NCI-H460 (cell line): Measurements from ENCODE around the gene SNIP1. TPM values are rescaled to one million over a fixed set of nuclear protein-coding genes. Genes with fewer than 3 reads are reported as not detected.
"Not testable (repeated sequence)": the region's sequence is repeated elsewhere in the genome, so short reads cannot be mapped to it uniquely, and the experiment has no call there.

Source experiments
- DNase-seq: peaks from one replicate; pipeline ENCODE4 v3.0.0-alpha.2; 2016; ENCODE audit warnings: low read depth; ENCODE audit errors: extremely low read depth
- total RNA-seq: library from RNA; depleted of rRNA; stranded (reverse); fragments of >200 nt; shearing (Covaris generic); gene quantifications from 2 replicates; pipeline ENCODE4 v1.2.3, GENCODE V29; 2014

SNIP1 gene
- total RNA-seq, 1 experiment from 2014 or later: 8.6 TPM

DNA sequence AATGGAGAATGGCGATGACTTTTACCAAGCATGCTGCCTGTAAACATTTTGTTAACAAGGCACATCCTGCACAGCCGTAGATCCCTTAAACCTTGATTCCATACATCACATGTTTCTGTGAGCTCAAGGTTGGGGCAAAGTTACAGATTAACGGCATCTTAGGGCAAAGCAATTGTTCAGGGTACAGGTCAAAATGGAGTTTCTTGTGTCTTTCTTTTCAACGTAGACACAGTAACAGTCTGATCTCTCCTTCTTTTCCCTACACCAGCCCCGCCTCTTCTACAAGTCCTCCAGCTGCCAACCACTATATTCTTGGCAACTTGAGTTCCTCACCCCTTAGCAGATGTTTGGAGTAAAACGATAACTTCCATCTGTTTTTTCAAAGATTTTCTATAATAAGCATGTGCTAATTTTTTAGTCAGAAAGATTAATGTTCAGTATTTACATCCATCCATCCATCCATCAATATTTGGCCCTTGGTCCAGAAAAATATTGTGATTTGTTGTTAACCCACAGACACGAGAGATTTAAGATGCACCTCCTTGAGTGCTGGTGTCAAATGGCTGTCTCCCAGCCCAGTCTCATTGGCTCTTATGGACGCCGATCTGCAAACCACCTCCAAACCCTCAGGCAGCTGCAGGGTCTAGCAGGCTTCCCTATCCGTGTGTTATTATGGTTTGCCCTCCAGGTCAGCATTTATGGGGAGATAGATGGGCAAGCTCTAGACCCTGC is 6.5 kb upstream of the SNIP1 start:
- no peak for DNase-seq

DNA sequence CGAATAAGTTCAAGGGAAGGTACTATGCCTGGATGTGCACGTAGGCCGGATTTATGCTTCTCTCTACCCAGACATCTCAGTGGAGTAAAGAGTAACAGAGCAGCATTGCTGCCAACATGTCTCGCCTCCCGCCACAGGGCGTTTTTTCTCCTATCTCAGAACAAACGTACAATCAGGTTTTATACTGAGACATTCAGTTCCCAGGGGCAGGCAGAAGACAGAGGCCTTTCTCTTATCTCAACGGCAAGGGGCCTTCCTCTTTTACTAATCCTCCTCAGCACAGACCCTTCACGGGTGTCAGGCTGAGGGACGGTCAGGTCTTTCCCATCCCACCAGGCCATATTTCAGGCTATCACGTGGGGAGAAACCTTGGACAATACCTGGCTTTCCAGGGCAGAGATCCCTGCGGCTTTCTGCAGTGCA is 5.9 kb upstream of the SNIP1 start:
- not testable (repeated sequence) for DNase-seq

DNA sequence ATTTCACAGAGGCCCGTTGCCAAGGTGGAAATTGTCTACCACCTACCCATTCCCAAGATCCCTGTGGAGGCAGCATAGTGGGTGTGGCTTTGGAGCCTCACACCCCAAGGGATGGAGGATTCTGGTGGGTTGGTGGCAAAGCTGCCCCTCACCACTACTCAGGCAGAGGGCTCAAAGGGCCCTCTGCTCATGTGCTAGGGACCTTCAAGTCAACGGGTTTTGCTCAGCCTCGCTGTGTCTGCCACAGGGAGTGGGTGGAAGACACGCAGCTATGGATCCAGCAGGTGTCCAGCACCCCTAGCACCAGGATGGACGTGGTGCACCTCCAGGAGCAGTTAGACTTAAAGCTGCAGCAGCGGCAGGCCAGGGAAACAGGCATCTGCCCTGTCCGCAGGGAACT is 5.0 kb upstream of the SNIP1 start:
- no peak for DNase-seq

DNA sequence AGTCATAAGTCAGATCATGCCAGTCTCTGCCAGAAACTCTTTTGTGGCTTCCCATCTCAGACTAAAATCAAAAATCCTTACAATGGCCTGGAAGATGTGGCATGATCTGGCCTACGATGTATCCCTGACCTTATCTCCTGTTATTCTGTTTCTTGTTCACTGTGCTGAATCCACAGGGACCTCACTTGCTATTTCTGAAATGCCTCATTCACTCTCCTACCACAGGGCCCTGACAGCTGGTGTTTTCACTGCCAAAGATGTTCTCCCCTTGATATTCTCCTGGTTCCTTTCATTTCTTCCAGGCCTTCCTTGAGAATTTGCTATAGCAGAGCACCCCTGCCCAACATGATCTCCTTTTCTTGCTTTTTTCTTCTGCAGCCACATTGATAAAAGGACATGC is 4.3 kb upstream of the SNIP1 start:
- no peak for DNase-seq

DNA sequence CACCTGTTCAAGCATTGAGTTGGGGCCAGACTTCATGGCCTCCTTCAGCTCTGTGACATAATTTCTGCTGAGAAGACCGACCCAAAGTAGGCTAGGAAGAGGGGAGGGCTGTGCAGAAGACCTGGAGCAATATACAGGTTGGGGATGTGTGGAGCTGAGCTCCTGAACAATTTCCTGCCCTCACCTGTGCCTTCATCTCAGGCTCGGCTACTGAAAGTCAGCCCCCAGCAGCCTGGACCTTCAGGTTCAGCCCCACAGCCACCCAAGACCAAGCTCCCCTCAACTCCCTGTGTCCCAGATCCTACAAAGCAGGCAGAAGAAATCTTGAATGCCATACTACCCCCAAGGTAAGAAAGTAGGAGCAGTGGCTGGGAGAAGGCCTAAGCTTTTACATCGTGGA is 3.3 kb upstream of the SNIP1 start:
- DNase-seq: no peak

DNA sequence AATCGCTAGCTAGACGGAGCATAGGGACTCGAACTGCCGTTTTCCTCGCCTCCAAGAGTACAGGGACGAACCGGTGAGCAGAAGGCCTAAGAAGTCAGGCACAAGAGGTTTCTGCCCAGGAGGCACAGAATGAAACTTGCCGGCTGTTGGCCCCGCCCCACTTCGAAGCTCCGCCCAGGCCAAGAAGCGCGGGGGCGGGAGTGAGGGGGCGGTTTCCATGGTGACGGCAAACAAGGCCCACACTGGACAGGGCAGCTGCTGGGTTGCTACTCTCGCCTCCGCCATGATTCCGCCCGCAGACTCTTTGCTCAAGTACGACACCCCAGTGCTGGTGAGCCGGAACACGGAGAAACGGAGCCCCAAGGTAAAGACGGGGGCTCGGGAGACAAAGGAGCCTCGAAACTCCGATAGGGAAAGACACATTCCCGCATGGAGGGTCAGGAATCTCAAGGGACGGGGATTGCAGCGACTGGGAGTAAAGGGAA is 2.7 kb upstream of the SNIP1 start, which contains the start of gene DNALI1:
Gene DNALI1, plus strand, starts transcription at position 229 of the 485 bp plus-strand sequence. Its CDS starts 55 bp downstream, at position 284.
- no peak for DNase-seq

DNA sequence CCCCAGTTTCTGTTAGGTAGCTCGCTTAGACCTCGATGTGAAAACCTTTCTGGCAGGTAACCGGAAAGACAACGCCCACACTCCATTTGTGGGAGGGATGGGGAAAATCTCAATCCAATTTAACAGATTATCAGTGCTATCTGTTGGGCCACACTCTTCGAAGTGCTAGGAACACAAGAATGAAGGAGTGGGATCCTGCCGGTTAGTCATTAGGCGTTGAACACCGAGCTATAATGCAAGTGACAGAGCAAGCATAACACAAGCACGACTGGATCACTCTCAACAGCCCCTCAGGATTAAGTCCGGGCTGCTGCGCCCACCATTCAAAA is 531 bp downstream of the SNIP1 start:
- no peak for DNase-seq

DNA sequence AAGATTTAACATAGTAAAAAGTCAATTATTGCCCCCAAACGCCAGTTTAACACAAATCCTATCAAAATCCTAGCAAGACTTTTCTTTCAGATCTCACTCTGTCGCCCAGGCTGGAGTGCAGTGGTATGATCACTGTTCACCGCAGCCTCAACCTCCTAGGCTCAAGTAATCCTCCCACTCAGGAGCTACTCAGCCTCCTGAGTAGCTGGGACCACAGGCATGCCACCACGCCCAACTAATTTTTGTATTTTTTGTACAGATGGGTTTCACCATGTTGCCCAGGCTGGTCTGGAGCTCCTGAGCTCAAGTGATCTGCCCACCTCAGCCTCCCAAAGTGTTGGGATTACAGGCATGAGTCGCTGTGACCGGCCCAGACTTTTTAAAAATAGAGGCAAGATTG is 4.8 kb downstream of the SNIP1 start:
- no peak for DNase-seq

DNA sequence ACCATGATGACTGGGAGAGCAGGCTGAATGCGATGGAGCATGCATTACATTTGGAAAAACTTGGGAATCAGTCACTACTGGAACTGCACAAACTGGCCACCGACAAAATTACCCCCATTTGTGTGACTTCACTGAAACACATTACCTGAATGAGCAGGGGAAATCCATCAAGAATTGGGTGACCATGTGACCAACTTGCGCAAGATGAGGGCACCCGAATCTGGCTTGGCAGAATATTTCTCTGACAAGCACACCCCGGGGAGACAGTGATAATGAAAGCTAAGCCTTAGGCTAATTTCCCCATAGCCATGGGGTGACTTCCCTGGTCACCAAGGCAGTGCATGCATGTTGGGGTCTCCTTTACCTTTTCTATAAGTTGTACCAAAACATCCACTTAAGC is 9.1 kb downstream of the SNIP1 start:
- no peak for DNase-seq

DNA sequence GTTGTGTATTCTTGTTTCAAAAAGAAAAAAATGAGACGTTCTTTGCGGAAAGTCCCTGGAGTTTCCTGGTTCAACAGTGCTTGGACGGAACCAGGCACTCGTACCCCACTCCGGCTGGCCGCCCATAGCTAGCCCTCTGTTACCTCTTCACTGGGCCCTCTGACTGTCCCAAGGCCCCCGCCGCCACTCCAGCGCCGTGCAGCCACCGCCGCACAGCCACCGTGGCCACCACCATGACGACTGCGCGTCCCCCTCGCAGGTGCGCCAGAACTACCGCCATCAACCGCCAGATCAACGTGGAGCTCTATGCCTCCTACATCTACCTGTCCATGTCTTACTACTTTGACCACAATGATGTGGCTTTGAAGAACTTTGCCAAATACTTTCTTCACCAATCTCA is 9.6 kb downstream of the SNIP1 start:
- no peak for DNase-seq

DNA sequence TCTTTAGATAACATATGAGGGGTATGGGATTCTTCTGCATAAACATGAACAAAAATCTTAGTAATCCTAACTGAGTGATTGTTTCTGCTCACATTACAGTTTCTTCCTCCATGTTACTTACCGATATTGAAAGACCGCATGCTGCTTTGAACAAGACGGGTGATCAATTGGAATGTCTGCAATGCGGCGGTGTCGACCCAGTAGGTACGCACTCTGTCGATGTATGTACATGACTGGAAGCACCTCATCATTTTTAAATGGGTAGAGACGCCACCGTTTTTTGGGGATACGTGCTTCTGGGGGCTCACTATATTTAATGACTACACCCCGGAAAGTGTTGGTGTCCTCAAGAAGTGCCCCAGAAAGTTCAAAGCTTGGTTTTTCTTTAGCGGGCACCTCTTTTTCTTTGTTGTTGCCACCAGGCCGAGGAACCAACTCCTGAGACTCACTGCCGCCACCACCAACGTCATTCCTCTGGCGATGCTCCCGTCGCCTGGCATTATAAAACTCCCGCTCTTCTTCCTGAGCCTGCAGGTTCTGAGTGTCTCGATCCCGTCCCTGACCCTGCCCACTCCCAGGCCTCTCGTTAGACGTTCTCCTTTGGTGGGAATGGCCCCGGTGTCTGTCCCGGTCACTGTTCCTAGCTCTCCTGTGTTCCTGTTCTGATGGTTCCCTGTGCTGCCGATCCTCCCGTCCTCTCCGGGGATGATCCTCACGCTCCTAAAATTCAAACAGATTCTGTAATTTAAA is 13.9 kb downstream of the SNIP1 start:
- DNase-seq: no peak

DNA sequence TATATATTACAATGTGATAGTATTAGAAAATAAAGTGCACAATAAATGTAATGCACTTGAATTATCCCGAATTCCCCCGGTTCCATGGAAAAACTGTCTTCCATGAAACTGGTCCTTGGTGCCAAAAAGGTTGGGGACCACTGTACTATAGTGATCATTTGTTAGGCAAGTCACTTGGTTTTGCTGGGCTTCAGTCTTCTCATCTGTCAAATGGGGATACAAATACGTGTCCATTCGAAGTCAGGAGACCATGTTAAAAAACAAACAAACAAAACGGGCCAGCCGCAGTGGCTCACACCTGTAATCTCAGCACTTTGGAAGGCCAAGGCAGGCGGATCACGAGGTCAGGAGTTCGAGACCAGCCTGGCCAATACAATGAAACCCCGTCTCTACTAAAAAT is 14.9 kb downstream of the SNIP1 start:
- not testable (repeated sequence) for DNase-seq

DNA sequence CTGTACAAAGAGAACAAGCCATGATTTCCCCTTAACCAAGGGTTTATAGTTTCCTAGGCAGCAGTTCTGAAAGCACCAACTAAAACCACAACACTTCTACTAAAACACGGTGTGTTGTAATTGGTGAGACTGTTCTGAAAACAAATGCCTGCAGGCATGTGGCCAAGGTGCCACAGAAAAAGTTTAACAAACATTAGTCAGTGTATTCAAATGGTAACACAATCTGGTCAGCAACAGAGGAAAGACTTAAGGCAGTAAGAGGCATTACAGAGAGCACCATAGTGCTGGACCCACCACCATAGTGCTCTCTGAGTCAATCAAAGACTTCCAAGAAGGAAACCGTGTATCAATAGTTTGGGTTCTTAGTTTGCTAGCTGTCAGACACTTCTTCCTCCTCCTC is 16.7 kb downstream of the SNIP1 start:
- DNase-seq: no peak

DNA sequence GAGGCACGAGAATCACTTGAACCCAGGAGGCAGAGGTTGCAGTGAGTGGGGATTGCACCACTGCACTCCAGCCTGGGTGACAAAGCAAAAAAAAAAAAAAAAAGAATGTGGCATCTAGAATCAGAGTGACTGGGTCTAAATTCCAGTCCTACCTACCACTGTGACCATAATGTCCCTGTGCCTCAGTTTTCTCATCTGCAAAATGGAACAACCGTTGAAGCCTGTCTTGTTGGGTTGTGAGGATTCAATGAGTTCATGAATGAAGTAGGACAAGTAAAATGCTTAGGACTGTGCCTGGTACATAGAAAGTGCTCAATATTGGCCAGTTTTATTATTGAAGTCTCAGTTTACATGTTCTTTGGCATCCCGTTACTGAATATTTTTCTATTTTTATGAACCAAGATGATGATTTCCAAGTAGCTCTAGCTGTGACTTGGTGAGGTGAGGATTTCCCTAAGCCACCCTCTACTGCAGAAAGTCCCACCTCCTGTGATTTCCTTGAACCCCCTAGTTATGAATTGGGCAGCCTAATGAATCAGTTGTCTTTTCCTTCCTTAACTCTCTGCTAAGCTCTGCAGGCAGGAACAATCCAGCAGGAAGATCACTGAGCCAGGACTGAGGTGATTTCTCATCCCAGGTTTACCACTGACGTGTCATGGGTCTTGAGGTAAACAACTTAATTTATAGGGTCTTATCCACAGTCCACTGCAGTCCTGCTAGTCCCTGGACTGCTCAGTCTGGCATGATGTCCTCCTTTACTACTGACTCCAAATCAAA is 20.6 kb downstream of the SNIP1 start:
- no peak for DNase-seq

DNA sequence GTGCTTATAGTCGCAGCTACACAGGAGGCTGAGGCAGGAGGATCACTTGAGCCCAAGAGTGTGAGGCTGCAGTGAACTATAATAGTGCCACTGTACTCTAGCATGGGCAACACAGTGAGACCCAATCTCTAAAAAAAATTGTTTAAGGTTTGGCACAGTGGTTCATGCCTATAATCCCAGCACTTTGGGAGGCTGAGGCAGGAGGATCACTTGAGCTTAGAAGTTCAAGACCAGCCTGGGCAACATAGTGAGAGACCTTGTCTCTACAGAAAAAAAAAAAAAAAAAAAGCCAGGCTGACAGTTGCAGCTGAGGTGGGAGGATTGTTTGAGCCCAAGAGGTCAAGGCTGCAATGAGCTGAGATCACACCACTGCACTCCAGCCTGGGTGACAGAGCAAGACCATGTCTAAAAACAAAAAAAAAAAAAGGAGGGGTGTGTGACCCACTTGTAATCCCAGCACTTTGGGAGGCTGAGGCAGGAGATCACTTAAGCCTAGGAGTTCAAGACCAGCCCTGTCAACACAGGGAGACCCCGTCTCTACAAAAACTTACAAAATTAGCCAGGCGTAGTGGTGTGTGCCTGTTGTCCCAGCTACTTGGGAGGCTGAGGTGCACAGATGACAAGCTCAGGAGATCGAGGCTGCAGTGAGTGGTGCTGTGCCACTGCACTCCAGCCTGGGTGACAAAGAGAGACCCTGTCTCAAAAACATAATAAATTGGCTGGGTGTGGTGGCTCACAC is 21.5 kb downstream of the SNIP1 start:
- not testable (repeated sequence) for DNase-seq

DNA sequence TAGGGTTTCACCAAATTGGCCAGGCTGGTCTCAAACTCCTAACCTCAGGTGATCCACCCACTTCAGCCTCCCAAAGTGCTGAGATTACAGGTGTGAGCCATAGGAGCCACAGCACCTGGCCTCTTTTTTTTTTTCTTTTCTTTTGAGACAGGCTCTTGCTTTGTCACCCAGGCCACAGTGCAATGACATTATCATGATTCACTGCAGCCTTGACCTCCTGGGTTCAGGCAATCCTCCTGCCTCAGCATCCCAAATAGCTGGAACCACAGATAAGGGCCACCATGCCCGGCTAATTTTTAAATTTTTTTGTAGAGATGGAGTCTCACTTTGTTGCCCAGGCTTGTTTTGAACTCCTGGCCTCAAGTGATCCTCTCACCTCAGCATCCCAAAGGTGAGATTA is 24.2 kb downstream of the SNIP1 start:
- DNase-seq: not testable (repeated sequence)

DNA sequence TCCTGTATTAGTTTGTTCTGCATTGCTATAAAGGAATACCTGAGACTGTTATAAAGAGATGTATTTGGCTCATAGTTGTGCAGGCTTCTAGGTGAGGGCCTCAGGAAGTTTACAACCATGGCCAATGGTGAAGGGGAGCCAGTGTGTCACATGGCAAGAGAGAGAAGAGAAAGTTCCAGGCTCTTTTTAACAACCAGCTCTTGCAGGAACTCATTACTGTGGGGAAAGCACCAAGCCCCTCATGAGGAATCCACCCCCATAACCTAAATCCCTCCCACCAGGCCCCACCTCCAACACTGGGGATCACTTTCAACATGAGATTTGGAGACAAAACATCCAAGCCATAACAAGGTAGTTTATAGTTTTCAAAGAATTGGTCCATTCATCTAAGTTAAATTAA is 34.5 kb downstream of the SNIP1 start:
- DNase-seq: no peak

DNA sequence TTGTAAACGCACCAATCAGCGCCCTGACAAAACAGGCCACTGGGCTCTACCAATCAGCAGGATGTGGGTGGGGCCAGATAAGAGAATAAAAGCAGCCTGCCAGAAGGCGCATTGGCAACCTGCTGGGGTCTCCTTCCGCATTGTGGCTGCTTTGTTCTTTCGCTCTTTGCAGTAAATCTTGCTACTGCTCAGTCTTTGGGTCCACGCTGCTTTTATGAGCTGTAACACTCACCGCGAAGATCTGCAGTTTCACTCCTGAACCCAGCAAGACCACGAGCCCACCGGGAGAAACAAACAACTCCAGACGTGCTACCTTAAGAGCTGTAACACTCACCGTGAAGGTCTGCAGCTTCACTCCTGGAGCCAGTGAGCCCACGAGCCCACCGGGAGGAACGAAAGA is 35.2 kb downstream of the SNIP1 start:
- not testable (repeated sequence) for DNase-seq

DNA sequence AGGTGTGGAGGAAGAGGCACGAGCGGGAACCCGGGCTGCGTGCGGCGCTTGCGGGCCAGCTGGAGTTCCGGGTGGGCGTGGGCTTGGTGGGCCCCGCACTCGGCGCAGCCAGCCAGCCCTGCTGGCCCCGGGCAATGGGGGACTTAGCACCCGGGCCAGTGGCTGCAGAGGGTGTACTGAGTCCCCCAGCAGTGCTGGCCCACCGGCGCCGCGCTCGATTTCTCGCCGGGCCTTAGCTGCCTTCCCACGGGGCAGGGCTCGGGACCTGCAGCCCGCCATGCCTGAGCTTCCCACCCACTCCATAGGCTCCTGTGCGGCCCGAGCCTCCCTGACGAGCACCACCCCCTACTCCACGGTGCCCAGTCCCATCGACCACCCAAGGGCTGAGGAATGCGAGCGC is 35.9 kb downstream of the SNIP1 start:
- not testable (repeated sequence) for DNase-seq

DNA sequence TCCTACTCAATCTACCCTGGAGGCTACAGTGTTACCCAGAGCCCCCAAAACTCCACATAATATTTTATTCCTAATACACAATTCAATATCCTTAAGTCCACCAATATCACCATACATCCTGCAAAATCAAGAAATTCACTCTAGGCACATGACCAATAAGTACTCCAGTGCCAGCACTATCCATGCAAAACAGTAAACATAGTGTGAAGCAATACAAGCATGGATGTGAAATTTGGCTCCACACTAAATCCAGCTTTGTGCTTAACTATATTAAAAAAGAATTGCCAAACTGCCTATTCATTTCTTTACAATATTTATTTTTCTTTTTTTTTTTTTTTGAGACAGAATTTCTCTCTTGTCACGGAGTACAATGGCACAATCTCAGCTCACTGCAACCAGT is 36.5 kb downstream of the SNIP1 start:
- DNase-seq: no peak
